Right lobe of liver (tissue), 4 donors: ENCODE results near the gene SCTR.

ENCODE experiments used
- POLR2A ChIP-seq: fragments of 450-650 bp; IDR thresholded peaks from one replicate; pipeline ENCODE4 v1.6.1; 2017; ENCODE audit warnings: antibody characterized with exemption, mild to moderate bottlenecking
- TF ChIP-seq, protein P1 (sequence below), 4 donors: fragments of 200-600 bp in 3 of 4; fragments of 450-650 bp in 1 of 4; IDR thresholded peaks; one replicate each; pipeline versions ENCODE4 v1.5.1 to v1.8.0; 2016 to 2022; ENCODE audit warnings: antibody characterized with exemption in 4 of 4, mild to moderate bottlenecking in 2 of 4
- donor health status: DM: no; HTN: no; CAD: no.
- donor health status: DM: no; HTN: no; CAD: no.
- donor health status: DM: no; HTN: yes; CAD: no.

GRCh38 chr2:119536211-119536610 is 11.9 kb upstream of the SCTR start:
- TF ChIP-seq, protein P1, sequence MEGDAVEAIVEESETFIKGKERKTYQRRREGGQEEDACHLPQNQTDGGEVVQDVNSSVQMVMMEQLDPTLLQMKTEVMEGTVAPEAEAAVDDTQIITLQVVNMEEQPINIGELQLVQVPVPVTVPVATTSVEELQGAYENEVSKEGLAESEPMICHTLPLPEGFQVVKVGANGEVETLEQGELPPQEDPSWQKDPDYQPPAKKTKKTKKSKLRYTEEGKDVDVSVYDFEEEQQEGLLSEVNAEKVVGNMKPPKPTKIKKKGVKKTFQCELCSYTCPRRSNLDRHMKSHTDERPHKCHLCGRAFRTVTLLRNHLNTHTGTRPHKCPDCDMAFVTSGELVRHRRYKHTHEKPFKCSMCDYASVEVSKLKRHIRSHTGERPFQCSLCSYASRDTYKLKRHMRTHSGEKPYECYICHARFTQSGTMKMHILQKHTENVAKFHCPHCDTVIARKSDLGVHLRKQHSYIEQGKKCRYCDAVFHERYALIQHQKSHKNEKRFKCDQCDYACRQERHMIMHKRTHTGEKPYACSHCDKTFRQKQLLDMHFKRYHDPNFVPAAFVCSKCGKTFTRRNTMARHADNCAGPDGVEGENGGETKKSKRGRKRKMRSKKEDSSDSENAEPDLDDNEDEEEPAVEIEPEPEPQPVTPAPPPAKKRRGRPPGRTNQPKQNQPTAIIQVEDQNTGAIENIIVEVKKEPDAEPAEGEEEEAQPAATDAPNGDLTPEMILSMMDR (IDR thresholded peaks at IDR 0.05), result no peak
- TF ChIP-seq POLR2A, result no peak
